GM23338 (cell line): ENCODE measurements around the gene GPATCH8. TPM values are rescaled to one million over a fixed set of nuclear protein-coding genes. Genes with fewer than 3 reads are reported as not detected.
"Not testable (repeated sequence)": the region's sequence is repeated elsewhere in the genome, so short reads cannot be mapped to it uniquely, and the experiment has no call there.

Experiments
- ATAC-seq: fragments of 200-7000 bp; cut with Tn5 transposase; 3 replicates; pipeline ENCODE4 v1.9.1; 2020
- DNase-seq: peaks from one replicate; pipeline ENCODE4 v3.0.0-alpha.2; 2015; ENCODE audit warnings: low spot score
- H2AFZ ChIP-seq: fragments of 200-600 bp; sonication (generic); 2 replicates; pipeline ENCODE4 v1.8.0; 2016; ENCODE audit warnings: antibody characterized with exemption, mild to moderate bottlenecking, moderate library complexity
- H3F3A ChIP-seq: fragments of 200-600 bp; sonication (generic); replicated peaks from 2 replicates; pipeline ENCODE4 v1.8.0; 2017; ENCODE audit warnings: antibody characterized with exemption, mixed run types, low read depth
- H3K27ac ChIP-seq: fragments of 200-600 bp; sonication (generic); 2 replicates; pipeline ENCODE4 v1.6.1; 2016; ENCODE audit warnings: low read depth
- H3K27me3 ChIP-seq: fragments of 200-600 bp; sonication (generic); 2 replicates; pipeline ENCODE4 v1.8.0; 2016; ENCODE audit warnings: mild to moderate bottlenecking, mixed run types, moderate library complexity; ENCODE audit not compliant: insufficient read depth
- H3K36me3 ChIP-seq: fragments of 200-600 bp; sonication (generic); 2 replicates; pipeline ENCODE4 v1.8.0; 2016; ENCODE audit warnings: mild to moderate bottlenecking; ENCODE audit not compliant: insufficient read depth
- H3K4me1 ChIP-seq: fragments of 200-600 bp; sonication (generic); 2 replicates; pipeline ENCODE4 v1.8.0; 2016; ENCODE audit warnings: mild to moderate bottlenecking, moderate library complexity; ENCODE audit not compliant: insufficient read depth
- H3K4me2 ChIP-seq: fragments of 200-600 bp; sonication (generic); 2 replicates; pipeline ENCODE4 v1.7.1; 2017; ENCODE audit warnings: mixed run types
- H3K4me3 ChIP-seq: fragments of 200-600 bp; sonication (generic); 2 replicates; pipeline ENCODE4 v1.6.1; 2016; ENCODE audit warnings: mixed run types
- H3K79me2 ChIP-seq: fragments of 200-600 bp; sonication (generic); replicated peaks from 2 replicates; pipeline ENCODE4 v1.8.0; 2017; ENCODE audit warnings: mild to moderate bottlenecking; ENCODE audit not compliant: insufficient read depth
- H3K9me2 ChIP-seq: fragments of 200-600 bp; sonication (generic); 2 replicates; pipeline ENCODE4 v1.8.0; 2017; ENCODE audit not compliant: insufficient read depth
- H4K20me1 ChIP-seq: fragments of 200-600 bp; sonication (generic); replicated peaks from 2 replicates; pipeline ENCODE4 v1.8.0; 2017; ENCODE audit warnings: mild to moderate bottlenecking; ENCODE audit not compliant: insufficient read depth
- H3K27ac Mint-ChIP-seq: 2 replicates; pipeline ENCODE4 v1.8.0; 2020; ENCODE audit warnings: inconsistent platforms, mild to moderate bottlenecking, moderate library complexity, mixed read lengths
- H3K27me3 Mint-ChIP-seq: 3 replicates; pipeline ENCODE4 v1.8.0; 2022; ENCODE audit warnings: low read depth, mild to moderate bottlenecking, moderate library complexity, mixed read lengths, inconsistent platforms; ENCODE audit not compliant: insufficient read depth, poor library complexity
- H3K36me3 Mint-ChIP-seq: 3 replicates; pipeline ENCODE4 v1.8.0; 2021; ENCODE audit warnings: low read depth, mild to moderate bottlenecking, inconsistent platforms, moderate library complexity, mixed read lengths
- H3K4me1 Mint-ChIP-seq: 3 replicates; pipeline ENCODE4 v1.8.0; 2020; ENCODE audit warnings: mild to moderate bottlenecking, inconsistent platforms, mixed read lengths
- H3K4me3 Mint-ChIP-seq: 3 replicates; pipeline ENCODE4 v1.8.0; 2021; ENCODE audit warnings: moderate library complexity, mild to moderate bottlenecking, inconsistent platforms, mixed read lengths
- H3K9me3 Mint-ChIP-seq: 3 replicates; pipeline ENCODE4 v1.8.0; 2020; ENCODE audit warnings: moderate library complexity, mild to moderate bottlenecking, inconsistent platforms, mixed read lengths
- CREB1 ChIP-seq: fragments of 250-450 bp; sonication (Bioruptor Pico); IDR thresholded peaks from 2 replicates; pipeline ENCODE4 v1.5.0; 2020; ENCODE audit warnings: low read depth, mild to moderate bottlenecking, moderate library complexity
- CTCF ChIP-seq, 2 experiments: fragments of 200-600 bp in 1 of 2; sonication (generic) in 1 of 2; conservative IDR thresholded peaks; 2 replicates each; pipeline versions ENCODE4 v1.5.1 to v1.6.1; 2016 to 2017; ENCODE audit warnings: antibody characterized with exemption in 2 of 2, low read depth in 2 of 2, mild to moderate bottlenecking in 2 of 2, moderate library complexity in 1 of 2
- EZH2 ChIP-seq: fragments of 200-600 bp; sonication (generic); IDR thresholded peaks from one replicate; pipeline ENCODE4 v1.8.0; 2017; ENCODE audit warnings: antibody characterized with exemption, mild to moderate bottlenecking, low read depth; ENCODE audit not compliant: unreplicated experiment
- EZH2phosphoT487 ChIP-seq: fragments of 200-600 bp; sonication (generic); IDR thresholded peaks from one replicate; pipeline ENCODE4 v1.8.1; 2018; ENCODE audit warnings: antibody characterized with exemption; ENCODE audit not compliant: unreplicated experiment
- POLR2AphosphoS5 ChIP-seq: IDR thresholded peaks from 2 replicates; pipeline ENCODE4 v1.6.1; 2016; ENCODE audit warnings: antibody characterized with exemption, low read depth
- REST ChIP-seq: IDR thresholded peaks from one replicate; pipeline ENCODE4 v1.6.1; 2018; ENCODE audit warnings: antibody characterized with exemption; ENCODE audit not compliant: unreplicated experiment
- ZNF114 ChIP-seq: fragments of 250-450 bp; sonication (Bioruptor Pico); IDR thresholded peaks from 2 replicates; pipeline ENCODE4 v1.5.0; 2020; ENCODE audit warnings: mild to moderate bottlenecking, moderate library complexity
- ZNF331 ChIP-seq: fragments of 250-450 bp; sonication (Bioruptor Pico); IDR thresholded peaks from 2 replicates; pipeline ENCODE4 v1.5.0; 2020; ENCODE audit warnings: low read depth, mild to moderate bottlenecking, moderate library complexity
- polyA plus RNA-seq: library from polyadenylated mRNA; unstranded; fragments of >200 nt; fragmentation: Nextera tagmentation; extraction: Ambion mirVana; gene quantifications from 2 replicates; pipeline ENCODE4 v1.2.1, GENCODE V29; 2016
- total RNA-seq: library from RNA; depleted of rRNA; stranded (reverse); fragments of >200 nt; shearing (Covaris generic); gene quantifications from 2 replicates; pipeline ENCODE4 v1.2.3, GENCODE V29; 2014
- TF ChIP-seq, protein P1 (sequence below): fragments of 250-450 bp; sonication (Bioruptor Pico); IDR thresholded peaks from 2 replicates; pipeline ENCODE4 v1.5.0; 2020; ENCODE audit warnings: mild to moderate bottlenecking, moderate library complexity

Gene GPATCH8
- total and polyA plus RNA-seq, 2 experiments from 2014 or later = 44.4 to 76.5 TPM

DNA sequence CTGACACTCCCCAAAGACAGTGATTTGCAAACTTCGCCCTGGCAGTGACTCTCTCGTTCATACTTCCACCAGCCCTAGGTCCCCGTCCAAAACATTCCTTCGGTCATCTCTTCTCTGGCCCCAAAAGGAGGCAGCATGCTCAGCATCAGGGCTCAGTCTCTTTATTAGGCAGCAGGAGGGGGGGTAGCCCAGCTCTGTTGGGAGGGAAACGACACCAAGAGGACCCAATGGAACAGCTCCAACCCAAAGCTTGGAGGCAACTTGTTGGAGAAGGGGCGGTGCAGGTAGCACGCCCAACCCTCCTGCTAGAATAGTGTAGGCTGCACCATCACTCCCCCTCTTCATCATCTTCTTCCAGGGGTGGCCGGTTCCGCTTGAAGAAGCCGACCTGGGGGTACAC lies 131.2 kb downstream of the GPATCH8 start:
- Histone ChIP-seq H4K20me1 (no peaks in the 10 kb centered on the region), H3K27ac (no peak overlapping the region), H3K79me2 (no peaks in the 10 kb centered on the region), H2AFZ (no peak overlapping the region), H3K4me2 (no peak overlapping the region), H3K36me3 (no peaks in the 10 kb centered on the region), H3K4me1 (peaks cover 21% of the 10 kb centered on the region), H3K4me3 (no peak overlapping the region), H3K9me2 (no peaks in the 10 kb centered on the region), H3K27me3 (0 out of 2 replicates have a peak, but pooled peaks cover 5% of the 10 kb centered on the region), H3F3A (peaks cover 8% of the 10 kb centered on the region)
- ATAC-seq (no peak), DNase-seq (peak; percentile 31)
- Mint-ChIP-seq H3K9me3 (no peaks in the 10 kb centered on the region; the same call in 2 of the 3 replicates), H3K27ac (no peak overlapping the region), H3K27me3 (peaks cover 24% of the 10 kb centered on the region), H3K36me3 (no peaks in the 10 kb centered on the region), H3K4me1 (peaks cover 25% of the 10 kb centered on the region), H3K4me3 (no peak overlapping the region; the same call in 2 of the 3 replicates)
- TF ChIP-seq CTCF (conservative IDR thresholded peaks at IDR 0.05; ENCODE audit: low read depth in 2 of 2) (no peak), EZH2 (no peak), ZNF331 (CRISPR knock-in tag) (no peak), CREB1 (CRISPR knock-in tag) (no peak), ZNF114 (CRISPR knock-in tag) (no peak), REST (no peak), POLR2AphosphoS5 (no peak), EZH2phosphoT487 (no peak)
- TF ChIP-seq, protein P1, sequence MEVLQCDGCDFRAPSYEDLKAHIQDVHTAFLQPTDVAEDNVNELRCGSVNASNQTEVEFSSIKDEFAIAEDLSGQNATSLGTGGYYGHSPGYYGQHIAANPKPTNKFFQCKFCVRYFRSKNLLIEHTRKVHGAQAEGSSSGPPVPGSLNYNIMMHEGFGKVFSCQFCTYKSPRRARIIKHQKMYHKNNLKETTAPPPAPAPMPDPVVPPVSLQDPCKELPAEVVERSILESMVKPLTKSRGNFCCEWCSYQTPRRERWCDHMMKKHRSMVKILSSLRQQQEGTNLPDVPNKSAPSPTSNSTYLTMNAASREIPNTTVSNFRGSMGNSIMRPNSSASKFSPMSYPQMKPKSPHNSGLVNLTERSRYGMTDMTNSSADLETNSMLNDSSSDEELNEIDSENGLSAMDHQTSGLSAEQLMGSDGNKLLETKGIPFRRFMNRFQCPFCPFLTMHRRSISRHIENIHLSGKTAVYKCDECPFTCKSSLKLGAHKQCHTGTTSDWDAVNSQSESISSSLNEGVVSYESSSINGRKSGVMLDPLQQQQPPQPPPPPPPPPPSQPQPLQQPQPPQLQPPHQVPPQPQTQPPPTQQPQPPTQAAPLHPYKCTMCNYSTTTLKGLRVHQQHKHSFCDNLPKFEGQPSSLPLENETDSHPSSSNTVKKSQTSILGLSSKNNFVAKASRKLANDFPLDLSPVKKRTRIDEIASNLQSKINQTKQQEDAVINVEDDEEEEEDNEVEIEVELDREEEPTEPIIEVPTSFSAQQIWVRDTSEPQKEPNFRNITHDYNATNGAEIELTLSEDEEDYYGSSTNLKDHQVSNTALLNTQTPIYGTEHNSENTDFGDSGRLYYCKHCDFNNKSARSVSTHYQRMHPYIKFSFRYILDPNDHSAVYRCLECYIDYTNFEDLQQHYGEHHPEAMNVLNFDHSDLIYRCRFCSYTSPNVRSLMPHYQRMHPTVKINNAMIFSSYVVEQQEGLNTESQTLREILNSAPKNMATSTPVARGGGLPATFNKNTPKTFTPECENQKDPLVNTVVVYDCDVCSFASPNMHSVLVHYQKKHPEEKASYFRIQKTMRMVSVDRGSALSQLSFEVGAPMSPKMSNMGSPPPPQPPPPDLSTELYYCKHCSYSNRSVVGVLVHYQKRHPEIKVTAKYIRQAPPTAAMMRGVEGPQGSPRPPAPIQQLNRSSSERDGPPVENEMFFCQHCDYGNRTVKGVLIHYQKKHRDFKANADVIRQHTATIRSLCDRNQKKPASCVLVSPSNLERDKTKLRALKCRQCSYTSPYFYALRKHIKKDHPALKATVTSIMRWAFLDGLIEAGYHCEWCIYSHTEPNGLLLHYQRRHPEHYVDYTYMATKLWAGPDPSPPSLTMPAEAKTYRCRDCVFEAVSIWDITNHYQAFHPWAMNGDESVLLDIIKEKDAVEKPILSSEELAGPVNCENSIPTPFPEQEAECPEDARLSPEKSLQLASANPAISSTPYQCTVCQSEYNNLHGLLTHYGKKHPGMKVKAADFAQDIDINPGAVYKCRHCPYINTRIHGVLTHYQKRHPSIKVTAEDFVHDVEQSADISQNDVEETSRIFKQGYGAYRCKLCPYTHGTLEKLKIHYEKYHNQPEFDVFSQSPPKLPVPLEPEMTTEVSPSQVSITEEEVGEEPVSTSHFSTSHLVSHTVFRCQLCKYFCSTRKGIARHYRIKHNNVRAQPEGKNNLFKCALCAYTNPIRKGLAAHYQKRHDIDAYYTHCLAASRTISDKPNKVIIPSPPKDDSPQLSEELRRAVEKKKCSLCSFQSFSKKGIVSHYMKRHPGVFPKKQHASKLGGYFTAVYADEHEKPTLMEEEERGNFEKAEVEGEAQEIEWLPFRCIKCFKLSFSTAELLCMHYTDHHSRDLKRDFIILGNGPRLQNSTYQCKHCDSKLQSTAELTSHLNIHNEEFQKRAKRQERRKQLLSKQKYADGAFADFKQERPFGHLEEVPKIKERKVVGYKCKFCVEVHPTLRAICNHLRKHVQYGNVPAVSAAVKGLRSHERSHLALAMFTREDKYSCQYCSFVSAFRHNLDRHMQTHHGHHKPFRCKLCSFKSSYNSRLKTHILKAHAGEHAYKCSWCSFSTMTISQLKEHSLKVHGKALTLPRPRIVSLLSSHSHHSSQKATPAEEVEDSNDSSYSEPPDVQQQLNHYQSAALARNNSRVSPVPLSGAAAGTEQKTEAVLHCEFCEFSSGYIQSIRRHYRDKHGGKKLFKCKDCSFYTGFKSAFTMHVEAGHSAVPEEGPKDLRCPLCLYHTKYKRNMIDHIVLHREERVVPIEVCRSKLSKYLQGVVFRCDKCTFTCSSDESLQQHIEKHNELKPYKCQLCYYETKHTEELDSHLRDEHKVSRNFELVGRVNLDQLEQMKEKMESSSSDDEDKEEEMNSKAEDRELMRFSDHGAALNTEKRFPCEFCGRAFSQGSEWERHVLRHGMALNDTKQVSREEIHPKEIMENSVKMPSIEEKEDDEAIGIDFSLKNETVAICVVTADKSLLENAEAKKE = no peak

GRCh38 chr17:44369414-44370023 lies 133.7 kb downstream of the GPATCH8 start:
- not testable (repeated sequence) for H3K4me3 Mint-ChIP-seq, H3K27ac ChIP-seq

More at GRCh38 chr17:44369414-44370023, 133.7 kb downstream of the GPATCH8 start:
- H3K27ac Mint-ChIP-seq, H3K79me2 ChIP-seq, H3K4me2 ChIP-seq, H3K4me1 ChIP-seq, H3K9me3 Mint-ChIP-seq, ATAC-seq, H3K4me1 Mint-ChIP-seq, H3K4me3 ChIP-seq, H3K36me3 Mint-ChIP-seq, H3K9me2 ChIP-seq, H4K20me1 ChIP-seq, H2AFZ ChIP-seq, H3F3A ChIP-seq, H3K36me3 ChIP-seq: not testable (repeated sequence)
- peaks cover 21% of the 10 kb centered on the region for H3K27me3 Mint-ChIP-seq
- DNase-seq = peak; percentile 39
- peaks cover 11% of the 10 kb centered on the region; the same call in 1 of the 2 replicates for H3K27me3 ChIP-seq
